NCI-H748 (cell line): Measurements from ENCODE around the gene ATM.
"Not testable (repeated sequence)": the region's sequence is repeated elsewhere in the genome, so short reads cannot be mapped to it uniquely, and the experiment has no call there.

Experiments used
- DNase-seq: peaks from one replicate; lab custom pipeline; 2025; ENCODE audit not compliant: unreplicated experiment; lab: John Stamatoyannopoulos, UW

ATM gene

GRCh38 chr11:108346451-108346850, 123.6 kb downstream of the ATM start:
- DNase-seq = no peak

GRCh38 chr11:108351468-108351867, 128.6 kb downstream of the ATM start:
- DNase-seq = no peak

- no peak for DNase-seq
These were observed 141.3 kb downstream of the ATM start for GRCh38 chr11:108364159-108364558.

- DNase-seq = no peak
These were observed 145.3 kb downstream of the ATM start for GRCh38 chr11:108368134-108368533.

- DNase-seq = no peak
These were observed 146.2 kb downstream of the ATM start for GRCh38 chr11:108369064-108369463.

DNA sequence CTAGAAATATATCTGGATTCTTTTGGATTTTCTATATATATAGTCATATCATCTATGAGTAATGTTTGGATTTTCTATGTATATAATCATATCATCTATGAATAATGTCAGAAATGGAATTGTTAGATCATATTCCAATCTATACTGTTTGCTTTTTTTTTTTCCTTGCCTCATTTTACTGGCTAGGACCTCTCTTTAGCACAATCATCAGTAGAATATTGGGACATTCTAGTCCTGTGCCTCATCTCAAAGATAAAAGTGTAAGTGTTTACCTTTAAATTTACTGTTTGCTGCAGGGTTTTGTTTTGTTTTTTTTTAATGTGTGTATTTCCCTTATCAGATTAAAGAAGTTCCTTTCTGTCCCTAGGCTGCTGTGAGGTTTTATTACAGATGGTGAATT, 147.4 kb downstream of the ATM start:
- no peak for DNase-seq

GRCh38 chr11:108370990-108371389, 148.1 kb downstream of the ATM start:
- DNase-seq = no peak

DNA sequence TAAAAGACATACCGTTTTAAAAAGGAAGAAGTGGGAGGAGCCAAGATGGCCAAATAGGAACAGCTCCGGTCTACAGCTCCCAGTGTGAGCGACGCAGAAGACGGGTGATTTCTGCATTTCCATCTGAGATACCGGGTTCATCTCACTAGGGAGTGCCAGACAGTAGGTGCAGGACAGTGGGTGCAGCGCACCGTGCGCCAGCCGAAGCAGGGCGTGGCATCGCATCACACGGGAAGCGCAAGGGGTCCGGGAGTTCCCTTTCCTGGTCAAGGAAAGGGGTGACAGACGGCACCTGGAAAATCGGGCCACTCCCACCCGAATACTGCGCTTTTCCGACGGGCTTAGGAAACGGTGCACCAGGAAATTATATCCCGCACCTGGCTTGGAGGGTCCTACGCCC, 150.6 kb downstream of the ATM start:
- not testable (repeated sequence) for DNase-seq

GRCh38 chr11:108388576-108388975, 165.7 kb downstream of the ATM start:
- no peak for DNase-seq

- no peak for DNase-seq
These were observed 169.5 kb downstream of the ATM start for GRCh38 chr11:108392353-108392752.

DNA sequence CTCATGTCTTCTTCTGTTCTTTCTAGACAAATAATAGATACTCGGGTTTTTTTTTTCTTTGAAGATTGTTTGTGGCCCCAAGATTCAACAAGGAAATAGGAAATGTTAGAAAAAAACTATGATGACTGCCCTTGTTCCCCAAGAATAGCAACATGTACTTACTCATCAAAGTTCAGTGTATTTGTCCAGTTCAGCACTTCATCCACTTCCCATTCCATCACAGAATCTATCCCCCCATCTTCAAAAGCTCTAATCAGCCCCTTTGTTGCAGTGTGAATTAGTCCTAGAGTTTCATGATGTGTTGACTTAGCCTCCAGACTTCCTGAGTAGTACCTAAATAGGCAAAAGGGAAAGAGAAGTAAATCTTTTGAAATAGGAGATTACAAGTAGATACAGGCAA, 170.2 kb downstream of the ATM start:
- DNase-seq = no peak

DNA sequence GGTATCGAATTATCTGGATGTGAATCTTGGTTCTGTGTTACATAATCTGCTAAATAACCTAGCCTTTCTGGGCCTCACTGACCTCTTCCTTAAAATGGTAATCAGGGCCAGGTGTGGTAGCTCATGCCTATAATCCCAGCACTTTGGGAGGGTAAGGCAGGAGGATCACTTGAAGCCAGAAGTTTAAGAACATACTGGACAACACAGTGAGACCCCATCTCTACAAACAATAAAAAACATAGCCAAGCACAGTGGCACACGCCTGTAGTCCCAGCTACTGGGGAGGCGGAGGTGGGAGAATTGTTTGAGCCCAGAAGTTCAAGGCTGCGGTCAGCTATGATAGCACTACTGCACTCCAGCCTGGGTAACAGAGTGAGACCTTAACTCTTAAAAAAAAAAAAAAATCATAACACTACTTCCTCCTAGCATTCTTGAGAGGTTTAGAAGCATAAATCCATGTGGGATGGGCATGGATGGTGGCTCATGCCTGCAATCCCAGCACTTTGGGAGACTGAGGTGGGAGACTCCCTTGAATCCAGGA, 171.9 kb downstream of the ATM start:
- DNase-seq = no peak

DNA sequence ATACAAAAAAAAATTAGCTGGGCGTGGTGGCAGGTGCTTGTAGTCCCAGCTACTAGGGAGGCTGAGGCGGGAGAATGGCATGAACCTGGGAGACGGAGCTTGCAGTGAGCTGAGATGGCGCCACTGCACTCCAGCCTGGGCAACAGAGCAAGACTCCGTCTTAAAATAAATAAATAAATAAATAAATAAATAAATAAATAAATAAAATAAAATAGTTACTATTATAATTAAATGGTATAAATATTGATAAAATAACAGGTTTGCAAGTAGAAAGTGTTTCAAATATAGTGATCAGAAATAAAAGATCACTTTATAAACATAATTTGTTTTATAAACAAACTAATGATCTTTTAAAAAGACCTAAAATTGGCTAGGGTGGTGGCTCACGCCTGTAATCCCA, 173.8 kb downstream of the ATM start:
- not testable (repeated sequence) for DNase-seq

GRCh38 chr11:108398439-108398838, 175.6 kb downstream of the ATM start:
- DNase-seq = no peak

GRCh38 chr11:108402241-108402640, 179.4 kb downstream of the ATM start:
- DNase-seq = no peak

- no peak for DNase-seq
These were observed 180.2 kb downstream of the ATM start for GRCh38 chr11:108403052-108403451.

DNA sequence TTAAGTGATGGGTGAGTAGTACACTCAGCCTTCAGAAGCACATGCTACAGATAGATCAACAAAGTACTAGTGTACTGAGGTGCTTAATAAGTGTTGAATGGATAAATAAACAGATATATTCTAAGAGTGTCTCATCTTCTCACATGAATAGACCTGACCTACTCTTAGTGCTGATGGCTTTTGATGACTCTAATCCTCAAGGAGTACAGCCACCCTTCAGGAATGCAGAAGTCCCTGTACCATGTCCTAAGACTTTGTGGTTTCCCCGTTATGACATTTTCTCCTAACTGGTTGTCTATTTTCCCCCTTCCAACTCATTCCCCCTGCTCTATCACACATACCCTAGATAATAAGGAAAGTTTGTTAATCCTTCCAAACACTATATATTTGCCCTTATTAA, 182.8 kb downstream of the ATM start:
- no peak for DNase-seq

DNA sequence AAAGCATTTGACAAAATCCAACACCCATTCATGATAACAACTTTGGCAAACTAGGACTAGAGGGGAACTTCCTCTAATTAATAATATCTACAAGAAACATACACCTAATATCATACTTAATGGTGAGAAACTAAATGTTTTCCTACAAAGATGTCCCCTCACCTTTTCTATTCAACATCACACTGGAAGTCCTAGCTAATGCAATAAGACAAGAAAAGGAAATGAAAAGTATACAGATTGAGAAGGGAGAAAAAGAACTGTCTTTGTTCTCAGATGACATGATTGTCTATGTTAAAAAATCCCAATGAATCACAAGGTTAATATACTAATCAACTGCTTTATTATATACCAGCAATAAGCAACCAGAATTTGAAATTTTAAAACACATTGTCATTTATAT, 192.1 kb downstream of the ATM start:
- no peak for DNase-seq

- peak; percentile 25 for DNase-seq
These were observed 194.7 kb downstream of the ATM start for GRCh38 chr11:108417551-108417950.
